ENCODE measurements around the gene PEX5L. TPM values are rescaled to one million over a fixed set of nuclear protein-coding genes. Genes with fewer than 3 reads are reported as not detected.
A peak's percentile ranks its signal among the peaks of the same experiment; 100 is the strongest.

PEX5L gene
- total and polyA plus RNA-seq, 11 donors = 0.08 to 5.2 (median 0.22) TPM; not detected in 2

GRCh38 chr3:179797192-179797591 lies 239.5 kb downstream of the PEX5L start:
- Histone ChIP-seq H3K36me3 (no peaks in the 10 kb centered on the region), H3K9me3 (no peaks in the 10 kb centered on the region), H3K4me3 (no peak overlapping the region), H3K27ac (no peak overlapping the region), H3K4me1 (peaks cover 0 to 9% (median 0%) of the 10 kb centered on the region in 12 donors), H3K27me3 (no peaks in the 10 kb centered on the region)
- no peak for ATAC-seq
- no peak for DNase-seq
- WGBS, 4 donors = 71 to 87% (median 83%) methylated on average over 1 of the region's 1 CpG
- intact Hi-C loops (cut with DNase I) = no loop called here
- no peak for TF ChIP-seq POLR2A (IDR thresholded peaks at IDR 0.05)
- TF ChIP-seq CTCF (IDR thresholded peaks at IDR 0.05) = no peak

- Histone ChIP-seq H3K27me3 (no peaks in the 10 kb centered on the region), H3K4me3 (no peak overlapping the region), H3K4me1 (peaks cover 0 to 5% (median 0%) of the 10 kb centered on the region in 12 donors), H3K27ac (no peak overlapping the region), H3K9me3 (no peaks in the 10 kb centered on the region), H3K36me3 (no peaks in the 10 kb centered on the region)
- WGBS, 4 donors = 78 to 84% (median 81%) methylated on average over 4 of the region's 4 CpGs
- ATAC-seq (no peak), DNase-seq (no peak)
- TF ChIP-seq POLR2A (IDR thresholded peaks at IDR 0.05) (no peak), CTCF (IDR thresholded peaks at IDR 0.05) (no peak)
- intact Hi-C loops (cut with DNase I) = no loop called here
These were observed 240.3 kb downstream of the PEX5L start for GRCh38 chr3:179796421-179796820.

- no peaks in the 10 kb centered on the region for H3K27me3 ChIP-seq
- TF ChIP-seq CTCF (IDR thresholded peaks at IDR 0.05) (no peak), POLR2A (IDR thresholded peaks at IDR 0.05) (no peak)
- H3K36me3 ChIP-seq = peaks cover 0 to 4% (median 0%) of the 10 kb centered on the region in 9 donors
- ATAC-seq (peak; percentile 48 to 87 (median 71)), DNase-seq (peak in 2 of 5 donors; percentile 41 to 50)
- H3K4me3 ChIP-seq = no peak overlapping the region
- no peak overlapping the region for H3K27ac ChIP-seq
- intact Hi-C loops (cut with DNase I) = no loop called here
- peaks cover 0 to 4% (median 0%) of the 10 kb centered on the region in 12 donors for H3K9me3 ChIP-seq
- 33 to 46% (median 44%) methylated on average over 4 of the region's 4 CpGs for WGBS, 4 donors
- H3K4me1 ChIP-seq = peaks cover 0 to 4% (median 0%) of the 10 kb centered on the region in 12 donors
These were observed 242.4 kb downstream of the PEX5L start for GRCh38 chr3:179794355-179794754.

GRCh38 chr3:179791793-179792192 lies 244.9 kb downstream of the PEX5L start:
- Histone ChIP-seq H3K27ac (no peak overlapping the region), H3K4me1 (peaks cover 0 to 4% (median 0%) of the 10 kb centered on the region in 12 donors), H3K36me3 (peaks cover 0 to 9% (median 0%) of the 10 kb centered on the region in 9 donors), H3K27me3 (no peaks in the 10 kb centered on the region), H3K9me3 (peaks cover 0 to 7% (median 0%) of the 10 kb centered on the region in 12 donors), H3K4me3 (no peak overlapping the region)
- intact Hi-C loops (cut with DNase I) = no loop called here
- no peak for ATAC-seq
- 83 to 95% (median 92%) methylated on average over 3 of the region's 3 CpGs for WGBS, 4 donors
- DNase-seq = no peak
- TF ChIP-seq CTCF (IDR thresholded peaks at IDR 0.05) (no peak), POLR2A (IDR thresholded peaks at IDR 0.05) (no peak)

All from heart left ventricle (tissue), 16 donors.